ENCODE data around the gene PPM1L. TPM values are rescaled to one million over a fixed set of nuclear protein-coding genes. Genes with fewer than 3 reads are reported as not detected.

The PPM1L gene
- polyA plus RNA-seq, 1 donor (not counting 4 experiments of a cell fraction or from before 2014, with no cell fraction given), result 0.58 TPM

DNA sequence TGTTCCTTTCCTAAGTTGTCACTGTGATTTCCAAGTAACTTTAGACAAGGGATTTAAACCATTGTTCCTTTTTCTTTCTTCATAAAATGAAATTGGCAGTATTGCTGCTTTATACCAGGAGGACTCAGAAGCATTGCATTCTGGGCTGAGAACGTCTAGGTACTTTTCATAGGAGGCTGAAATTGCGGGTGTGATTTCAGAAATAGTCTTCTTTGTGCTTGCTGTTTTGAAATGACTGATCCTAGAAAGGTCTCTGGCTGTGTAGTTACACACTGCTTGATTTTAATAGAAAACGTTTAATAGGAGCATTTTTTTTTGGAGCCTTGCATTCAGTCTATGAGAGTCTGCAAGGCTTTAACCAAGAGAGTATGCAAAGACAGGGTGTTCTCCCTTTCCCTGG lies 56.3 kb downstream of the PPM1L start:
- H2AFZ ChIP-seq (ENCODE audit: control insufficient read depth, low read length), result no peak overlapping the region
- no peaks in the 10 kb centered on the region for H3K4me1 ChIP-seq (ENCODE audit: control insufficient read depth, extremely low read depth, insufficient read depth, low read length)
- dilution Hi-C loops (cut with MboI; ENCODE audit: extremely low pct_ligation_motif_present, low sequenced_read_pairs), result no loop called here
- H3K79me2 ChIP-seq (ENCODE audit: control insufficient read depth, insufficient read depth, low read length), result no peaks in the 10 kb centered on the region
- H3K36me3 ChIP-seq (ENCODE audit: control insufficient read depth in 2 of 2, extremely low read depth in 1 of 2, insufficient read depth in 2 of 2, low read length in 2 of 2), result no peaks in the 10 kb centered on the region
- no peaks in the 10 kb centered on the region for H3K27me3 ChIP-seq (ENCODE audit: control insufficient read depth, extremely low read depth, insufficient read depth, low read length)
- H3K9me3 ChIP-seq (ENCODE audit: control insufficient read depth, low read depth, low read length), result no peaks in the 10 kb centered on the region
- TF ChIP-seq CTCF (optimal IDR thresholded peaks at IDR 0.05 in 1 of 3, IDR thresholded peaks at IDR 0.05 in 1 of 3, conservative IDR thresholded peaks at IDR 0.05 in 1 of 3; ENCODE audit: extremely low read depth in 1 of 3, insufficient read depth in 2 of 3, low read length in 3 of 3) (no peak), EZH2 (IDR thresholded peaks at IDR 0.05; ENCODE audit: low read length) (no peak)
- H3K27ac ChIP-seq (ENCODE audit: control insufficient read depth, insufficient read depth, low read length), result no peak overlapping the region
- FAIRE-seq (no peak), DNase-seq (ENCODE audit: low read depth, low spot score) (no peak)
- H3K9me1 ChIP-seq (ENCODE audit: control insufficient read depth, extremely low read depth, insufficient read depth, low read length), result no peaks in the 10 kb centered on the region
- H3K4me2 ChIP-seq (ENCODE audit: control insufficient read depth, extremely low read depth, insufficient read depth, low read depth, low read length), result no peak overlapping the region
- no peaks in the 10 kb centered on the region for H4K20me1 ChIP-seq (ENCODE audit: control insufficient read depth, extremely low read depth, insufficient read depth, low read length)
- H3K4me3 ChIP-seq (ENCODE audit: control insufficient read depth in 2 of 3, extremely low read depth in 1 of 3, insufficient read depth in 2 of 3, low read depth in 1 of 3, low read length in 3 of 3), result no peak overlapping the region
- no peak overlapping the region for H3K9ac ChIP-seq (ENCODE audit: control insufficient read depth, extremely low read depth, insufficient read depth, low read length)

GRCh38 chr3:160815280-160815679 lies 59.2 kb downstream of the PPM1L start:
- Histone ChIP-seq H3K36me3 (ENCODE audit: control insufficient read depth in 2 of 2, extremely low read depth in 1 of 2, insufficient read depth in 2 of 2, low read length in 2 of 2) (no peaks in the 10 kb centered on the region), H3K27me3 (ENCODE audit: control insufficient read depth, extremely low read depth, insufficient read depth, low read length) (no peaks in the 10 kb centered on the region), H3K4me3 (ENCODE audit: control insufficient read depth in 2 of 3, extremely low read depth in 1 of 3, insufficient read depth in 2 of 3, low read depth in 1 of 3, low read length in 3 of 3) (no peak overlapping the region), H3K4me2 (ENCODE audit: control insufficient read depth, extremely low read depth, insufficient read depth, low read depth, low read length) (no peak overlapping the region), H3K4me1 (ENCODE audit: control insufficient read depth, extremely low read depth, insufficient read depth, low read length) (no peaks in the 10 kb centered on the region), H3K9me1 (ENCODE audit: control insufficient read depth, extremely low read depth, insufficient read depth, low read length) (no peaks in the 10 kb centered on the region), H3K9ac (ENCODE audit: control insufficient read depth, extremely low read depth, insufficient read depth, low read length) (no peak overlapping the region), H3K27ac (ENCODE audit: control insufficient read depth, insufficient read depth, low read length) (no peak overlapping the region), H2AFZ (ENCODE audit: control insufficient read depth, low read length) (no peak overlapping the region), H4K20me1 (ENCODE audit: control insufficient read depth, extremely low read depth, insufficient read depth, low read length) (no peaks in the 10 kb centered on the region), H3K9me3 (ENCODE audit: control insufficient read depth, low read depth, low read length) (no peaks in the 10 kb centered on the region), H3K79me2 (ENCODE audit: control insufficient read depth, insufficient read depth, low read length) (no peaks in the 10 kb centered on the region)
- dilution Hi-C loops (cut with MboI; ENCODE audit: extremely low pct_ligation_motif_present, low sequenced_read_pairs), result no loop called here
- FAIRE-seq (no peak), DNase-seq (ENCODE audit: low read depth, low spot score) (no peak)
- TF ChIP-seq EZH2 (IDR thresholded peaks at IDR 0.05; ENCODE audit: low read length) (no peak), CTCF (optimal IDR thresholded peaks at IDR 0.05 in 1 of 3, IDR thresholded peaks at IDR 0.05 in 1 of 3, conservative IDR thresholded peaks at IDR 0.05 in 1 of 3; ENCODE audit: extremely low read depth in 1 of 3, insufficient read depth in 2 of 3, low read length in 3 of 3) (no peak)

All from keratinocyte (primary cell).